ENCODE data around the gene PRAME. TPM values are rescaled to one million over a fixed set of nuclear protein-coding genes. Genes with fewer than 3 reads are reported as not detected.
"Not testable (repeated sequence)": the region's sequence is repeated elsewhere in the genome, so short reads cannot be mapped to it uniquely, and the experiment has no call there.

The PRAME gene, protein sequence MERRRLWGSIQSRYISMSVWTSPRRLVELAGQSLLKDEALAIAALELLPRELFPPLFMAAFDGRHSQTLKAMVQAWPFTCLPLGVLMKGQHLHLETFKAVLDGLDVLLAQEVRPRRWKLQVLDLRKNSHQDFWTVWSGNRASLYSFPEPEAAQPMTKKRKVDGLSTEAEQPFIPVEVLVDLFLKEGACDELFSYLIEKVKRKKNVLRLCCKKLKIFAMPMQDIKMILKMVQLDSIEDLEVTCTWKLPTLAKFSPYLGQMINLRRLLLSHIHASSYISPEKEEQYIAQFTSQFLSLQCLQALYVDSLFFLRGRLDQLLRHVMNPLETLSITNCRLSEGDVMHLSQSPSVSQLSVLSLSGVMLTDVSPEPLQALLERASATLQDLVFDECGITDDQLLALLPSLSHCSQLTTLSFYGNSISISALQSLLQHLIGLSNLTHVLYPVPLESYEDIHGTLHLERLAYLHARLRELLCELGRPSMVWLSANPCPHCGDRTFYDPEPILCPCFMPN
- total RNA-seq (2014; rRNA removed; shearing (Covaris generic)), result not detected in 2 replicates

DNA sequence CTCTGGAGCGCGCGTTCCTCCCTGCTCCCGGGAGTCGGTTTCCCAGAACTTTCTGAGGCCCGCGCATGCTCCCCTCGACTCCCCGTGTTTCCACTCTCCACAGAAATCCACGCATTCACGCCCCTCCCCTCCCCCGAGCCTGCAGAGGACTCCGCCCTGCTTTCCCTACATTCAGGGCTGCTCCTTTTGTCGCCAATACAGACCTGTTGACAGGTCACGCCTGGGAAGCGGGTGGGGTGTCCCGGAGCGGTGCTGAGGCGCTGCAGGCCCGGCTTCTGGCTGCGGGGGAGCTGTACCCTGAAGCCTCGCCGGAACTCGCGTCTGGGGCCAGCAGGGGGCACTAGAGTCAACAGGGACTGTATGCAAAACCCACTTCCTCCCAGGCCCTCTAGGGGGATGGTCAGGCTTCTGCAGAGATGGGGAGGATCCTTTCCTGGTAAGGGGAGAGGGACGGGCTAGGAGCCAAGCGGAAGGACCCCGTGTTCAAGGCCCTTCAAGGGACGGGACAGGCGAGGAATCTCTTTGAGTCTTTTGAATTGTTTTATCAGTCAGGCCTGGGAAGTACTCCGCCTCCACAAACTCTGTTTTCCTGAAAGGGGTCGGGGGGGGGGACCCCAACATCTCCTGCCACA, at the start of gene PRAME:
PRAME (minus strand) TSS at position 294 of the 632 bp plus-strand sequence. CDS start 2,433 bp downstream, outside the sequence.
- DNase-seq (ENCODE audit: low spot score), result peak; percentile 72

DNA sequence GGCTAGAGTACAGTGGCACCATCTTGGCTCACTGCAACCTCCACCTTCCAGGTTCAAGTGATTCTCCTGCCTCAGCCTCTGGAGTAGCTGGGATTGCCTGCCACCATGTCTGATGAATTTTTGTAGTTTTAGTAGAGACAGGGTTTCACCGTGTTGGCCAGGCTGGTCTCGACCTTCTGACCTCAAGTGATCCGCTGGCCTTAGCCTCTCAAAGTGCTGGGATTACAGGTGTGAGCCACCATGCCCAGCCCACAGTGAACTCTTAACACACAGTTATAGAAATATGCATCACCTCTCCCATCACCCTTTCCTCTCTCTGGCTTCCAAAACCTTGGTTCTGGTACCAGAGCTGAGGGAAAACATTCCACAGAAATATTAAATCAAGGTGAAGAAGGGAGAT, 49.0 kb upstream of the PRAME start:
- not testable (repeated sequence) for DNase-seq (ENCODE audit: low spot score)

GRCh38 chr22:22605074-22605404, 46.0 kb upstream of the PRAME start:
- no peak for DNase-seq (ENCODE audit: low spot score)

- DNase-seq (ENCODE audit: low spot score), result no peak
Measured at GRCh38 chr22:22604326-22605073, 45.4 kb upstream of the PRAME start.

- DNase-seq (ENCODE audit: low spot score), result no peak
Measured at GRCh38 chr22:22603470-22603947, 44.4 kb upstream of the PRAME start.

- no peak for DNase-seq (ENCODE audit: low spot score)
Measured at GRCh38 chr22:22600531-22601261, 41.6 kb upstream of the PRAME start.

- DNase-seq (ENCODE audit: low spot score), result no peak
Measured at GRCh38 chr22:22599248-22599647, 40.2 kb upstream of the PRAME start.

GRCh38 chr22:22598144-22598543, 39.1 kb upstream of the PRAME start:
- DNase-seq (ENCODE audit: low spot score), result no peak

DNA sequence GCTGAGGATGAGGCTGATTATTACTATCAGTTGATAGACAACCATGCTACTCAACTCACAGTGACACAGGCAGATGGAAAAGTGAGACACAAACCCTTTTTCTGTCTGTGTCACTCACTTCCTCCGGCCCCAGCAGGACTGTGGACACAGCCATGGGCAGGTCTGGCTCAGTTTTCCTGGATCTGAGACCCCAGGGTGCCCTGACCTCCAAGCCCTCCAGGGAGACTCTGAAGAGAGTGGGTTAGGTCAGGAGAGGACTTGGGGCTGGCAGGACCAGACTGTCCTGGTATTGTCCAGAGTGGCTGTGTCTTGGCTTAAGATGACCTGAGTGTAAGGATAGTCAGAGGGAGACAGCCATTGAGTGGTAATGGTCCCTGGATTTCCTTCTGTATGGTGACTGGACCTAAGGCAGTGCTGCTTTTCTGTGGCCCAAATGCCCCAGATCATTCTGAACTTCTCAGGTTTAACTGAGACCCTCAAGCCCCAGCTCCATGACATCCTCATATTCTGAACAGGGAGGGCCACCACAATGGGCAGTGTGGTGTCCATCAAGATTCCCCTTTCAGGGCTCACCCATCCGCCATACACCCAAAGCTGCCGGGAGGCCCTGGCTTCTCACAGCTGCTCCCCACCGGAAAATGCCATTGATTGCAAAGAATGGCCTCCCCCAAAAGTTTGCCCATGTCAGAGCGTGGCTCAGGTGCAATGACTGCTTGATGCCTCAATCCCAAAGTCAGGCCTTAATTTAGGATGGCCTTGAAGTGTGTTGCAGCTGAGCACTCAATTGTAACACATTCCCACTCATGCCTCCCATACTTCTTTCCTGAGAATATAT, 36.2 kb upstream of the PRAME start:
- no peak for DNase-seq (ENCODE audit: low spot score)

DNA sequence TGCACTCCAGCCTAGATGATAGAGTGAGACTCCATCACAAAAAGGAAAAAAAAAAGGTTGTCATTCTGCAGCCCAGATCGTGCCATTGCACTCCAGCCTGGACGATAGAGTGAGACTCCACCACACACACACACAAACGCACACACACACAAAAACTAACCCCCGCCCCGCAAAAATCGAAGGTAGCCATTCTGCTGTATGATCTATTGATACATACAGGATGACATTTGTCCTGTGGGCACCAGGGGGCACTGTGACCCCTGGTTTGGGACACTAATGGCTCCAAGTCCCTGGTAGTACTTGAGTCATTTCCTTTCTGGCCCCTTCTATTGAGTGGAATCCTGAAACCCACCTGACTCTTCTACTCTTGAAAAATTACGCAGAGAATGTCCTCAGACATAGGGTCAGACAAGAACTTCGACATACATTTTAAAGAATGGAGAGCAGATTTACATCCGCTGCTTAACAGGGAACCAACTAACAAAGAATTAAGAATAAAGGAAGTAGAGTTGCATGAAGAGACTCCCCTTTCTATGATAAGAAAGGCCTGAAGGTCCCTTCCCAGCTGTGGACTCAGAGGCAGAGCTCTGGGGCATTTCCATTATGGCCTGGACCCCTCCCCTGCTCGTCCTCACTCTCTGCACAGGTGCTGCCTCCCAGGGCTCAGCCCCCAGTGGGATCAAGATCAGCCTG, 35.0 kb upstream of the PRAME start:
- peak; percentile 14 for DNase-seq (ENCODE audit: low spot score)

GRCh38 chr22:22593250-22593649, 34.2 kb upstream of the PRAME start:
- DNase-seq (ENCODE audit: low spot score), result no peak

- no peak for DNase-seq (ENCODE audit: low spot score)
Measured at GRCh38 chr22:22591348-22592299, 32.6 kb upstream of the PRAME start.

GRCh38 chr22:22590136-22590891, 31.2 kb upstream of the PRAME start:
- DNase-seq (ENCODE audit: low spot score), result no peak

DNA sequence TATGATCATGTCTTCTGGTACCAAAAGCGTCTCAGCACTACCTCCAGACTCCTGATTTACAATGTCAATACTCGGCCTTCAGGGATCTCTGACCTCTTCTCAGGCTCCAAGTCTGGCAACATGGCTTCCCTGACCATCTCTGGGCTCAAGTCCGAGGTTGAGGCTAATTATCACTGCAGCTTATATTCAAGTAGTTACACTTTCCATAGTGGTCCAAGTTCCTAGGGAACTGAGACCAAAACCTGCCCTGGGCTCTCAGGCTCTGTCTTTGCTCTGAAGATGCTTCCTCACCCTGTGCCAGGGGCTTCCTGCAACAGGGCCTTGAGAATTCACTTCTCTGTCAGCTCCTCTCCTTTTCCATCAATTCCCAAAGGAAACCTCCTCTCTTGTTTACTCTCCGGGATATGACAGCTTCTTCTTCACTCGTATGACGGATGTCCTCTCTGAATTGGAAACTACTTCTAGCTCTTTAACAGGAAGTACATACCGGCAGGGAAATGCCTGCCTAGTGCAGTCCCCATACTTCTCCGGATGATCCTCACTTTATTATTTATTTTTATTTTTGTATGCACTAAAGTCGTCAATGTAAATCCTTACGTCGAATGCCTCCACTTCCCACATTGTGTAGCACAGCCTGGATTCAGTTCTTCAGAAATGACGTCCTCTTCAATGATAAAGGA, 29.6 kb upstream of the PRAME start:
- DNase-seq (ENCODE audit: low spot score), result no peak

DNA sequence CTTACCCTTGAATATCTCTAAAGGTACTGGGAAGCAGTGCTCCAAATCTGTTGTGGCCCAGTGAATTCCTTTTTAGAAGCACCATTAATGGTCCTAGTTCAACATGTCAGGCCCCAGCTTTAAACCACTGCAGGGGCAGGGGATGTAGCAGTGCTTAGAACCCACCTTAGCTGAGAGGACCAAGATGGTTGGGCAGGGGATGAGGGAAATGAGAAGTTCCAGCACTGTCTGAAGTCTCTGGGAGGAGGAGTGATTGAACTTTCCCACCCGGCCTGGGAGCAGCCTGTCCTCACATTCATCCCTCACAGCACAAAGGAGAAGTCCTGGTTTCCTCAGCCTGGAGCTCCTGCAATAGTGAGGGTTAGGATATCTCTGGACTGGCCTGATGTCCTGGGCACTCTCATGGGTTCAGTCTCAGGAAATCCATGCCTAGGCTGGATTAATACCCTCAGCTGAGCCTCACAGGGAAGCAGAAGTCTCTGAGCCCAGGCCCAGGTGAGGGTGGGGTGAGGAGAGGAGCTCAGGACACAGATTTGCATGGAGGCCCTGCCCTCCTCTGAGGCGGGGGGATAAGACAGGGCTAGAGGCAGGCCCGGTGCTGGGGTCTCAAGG, 28.6 kb upstream of the PRAME start:
- no peak for DNase-seq (ENCODE audit: low spot score)

GRCh38 chr22:22584722-22585121, 25.7 kb upstream of the PRAME start:
- no peak for DNase-seq (ENCODE audit: low spot score)

DNA sequence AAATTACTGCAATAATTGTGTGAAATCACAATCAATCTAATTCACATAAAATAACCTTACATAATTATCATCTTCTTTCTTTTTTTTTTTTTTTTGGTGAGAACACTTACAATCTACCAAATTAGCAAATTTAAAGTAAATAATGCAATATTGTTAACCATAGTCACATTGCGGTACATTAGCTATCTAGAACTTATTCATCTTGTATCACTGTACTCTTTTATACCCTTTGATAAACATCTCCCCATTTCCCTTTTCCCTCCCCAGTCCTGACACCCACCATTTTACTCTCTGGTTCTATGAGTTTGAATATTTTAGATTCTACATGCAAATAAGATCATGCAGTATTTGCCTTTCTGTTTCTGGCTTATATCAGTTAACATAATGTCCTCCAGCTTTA, 24.0 kb upstream of the PRAME start:
- DNase-seq (ENCODE audit: low spot score), result no peak

Measured in HT-29 (cell line).